Liver (tissue), 3 donors: Measurements from ENCODE around the gene ERC2.

ENCODE experiments used
- ATF3 ChIP-seq: IDR thresholded peaks from 2 replicates; pipeline ENCODE4 v1.6.1; 2016; ENCODE audit warnings: antibody characterized with exemption
- CTCF ChIP-seq: fragments of 150-350 bp; IDR thresholded peaks from 2 replicates; pipeline ENCODE4 v1.5.1; 2017; ENCODE audit warnings: improper control_type of control experiment, low read depth, low read length; ENCODE audit not compliant: missing input control
- EGR1 ChIP-seq, 2 donors: IDR thresholded peaks; 2 replicates each; pipeline ENCODE4 v1.6.1; 2016 to 2018; ENCODE audit warnings: antibody characterized with exemption in 2 of 2, low read depth in 2 of 2
- FOXA1 ChIP-seq: IDR thresholded peaks from 2 replicates; pipeline ENCODE4 v1.6.1; 2016; ENCODE audit warnings: antibody characterized with exemption
- GABPA ChIP-seq, 2 donors: IDR thresholded peaks in 1 of 2; conservative IDR thresholded peaks in 1 of 2; 2 replicates each; pipeline ENCODE4 v1.6.1; 2016; ENCODE audit warnings: antibody characterized with exemption in 2 of 2, mild to moderate bottlenecking in 1 of 2, moderate library complexity in 1 of 2
- HNF4A ChIP-seq, 2 donors: conservative IDR thresholded peaks; 2 replicates each; pipeline ENCODE4 v1.6.1; 2016; ENCODE audit warnings: antibody characterized with exemption in 2 of 2, mild to moderate bottlenecking in 2 of 2
- MAX ChIP-seq: IDR thresholded peaks from 2 replicates; pipeline ENCODE4 v1.6.1; 2016; ENCODE audit warnings: antibody characterized with exemption
- RAD21 ChIP-seq, 2 donors: IDR thresholded peaks; 2 replicates each; pipeline ENCODE4 v1.6.1; 2016; ENCODE audit warnings: antibody characterized with exemption in 2 of 2, mild to moderate bottlenecking in 2 of 2
- REST ChIP-seq: IDR thresholded peaks from 2 replicates; pipeline ENCODE4 v1.6.1; 2016; ENCODE audit warnings: antibody characterized with exemption, mild to moderate bottlenecking
- TAF1 ChIP-seq: conservative IDR thresholded peaks from 2 replicates; pipeline ENCODE4 v1.6.1; 2016; ENCODE audit warnings: antibody characterized with exemption, mild to moderate bottlenecking
- YY1 ChIP-seq: IDR thresholded peaks from 2 replicates; pipeline ENCODE4 v1.6.1; 2016; ENCODE audit warnings: antibody characterized with exemption, mild to moderate bottlenecking
- ZBTB33 ChIP-seq: IDR thresholded peaks from 2 replicates; pipeline ENCODE4 v1.6.1; 2016; ENCODE audit warnings: antibody characterized with exemption
- donor health status: healthy.
- donor health status: healthy.

- no peak for TF ChIP-seq MAX
- TF ChIP-seq CTCF, result no peak
- no peak for TF ChIP-seq YY1
- no peak for TF ChIP-seq REST
- no peak for TF ChIP-seq RAD21 (IDR thresholded peaks at IDR 0.05)
- no peak for TF ChIP-seq GABPA (IDR thresholded peaks at IDR 0.05 in 1 of 2, conservative IDR thresholded peaks at IDR 0.05 in 1 of 2)
- no peak for TF ChIP-seq HNF4A (conservative IDR thresholded peaks at IDR 0.05)
- no peak for TF ChIP-seq TAF1
- no peak for TF ChIP-seq ATF3
- TF ChIP-seq ZBTB33, result no peak
- no peak for TF ChIP-seq EGR1 (IDR thresholded peaks at IDR 0.05; ENCODE audit: low read depth in 2 of 2)
- TF ChIP-seq FOXA1, result no peak
Measured at GRCh38 chr3:55936549-55937052, 531.7 kb downstream of the ERC2 start.
